Mesenchymal stem cell (in vitro differentiated cells and primary cell): ENCODE measurements around the gene NOBOX.

Experiments
- DNase-seq: peaks from one replicate; pipeline ENCODE4 v3.0.0-alpha.2; 2013
- H2AFZ ChIP-seq: one replicate; pipeline ENCODE4 v1.6.1; 2013; ENCODE audit warnings: low read depth, mild to moderate bottlenecking, control low read depth, inconsistent platforms, low read length, moderate library complexity
- H2AK5ac ChIP-seq: 2 replicates; pipeline ENCODE4 v1.6.1; 2013; ENCODE audit warnings: low read length, moderate library complexity, mild to moderate bottlenecking, inconsistent platforms; ENCODE audit not compliant: severe bottlenecking
- H2BK120ac ChIP-seq: one replicate; pipeline ENCODE4 v1.6.1; 2013; ENCODE audit warnings: low read depth, mild to moderate bottlenecking, inconsistent platforms, low read length, moderate library complexity
- H2BK12ac ChIP-seq, 2 experiments: one replicate each; pipeline ENCODE4 v1.6.1; 2013; ENCODE audit warnings: inconsistent platforms in 2 of 2, low read length in 2 of 2, mild to moderate bottlenecking in 2 of 2, moderate library complexity in 2 of 2, control low read depth in 1 of 2
- H2BK15ac ChIP-seq: one replicate; pipeline ENCODE4 v1.6.1; 2013; ENCODE audit warnings: mild to moderate bottlenecking, low read depth, inconsistent platforms; ENCODE audit not compliant: poor library complexity, severe bottlenecking
- H2BK5ac ChIP-seq: 2 replicates; pipeline ENCODE4 v1.6.1; 2013; ENCODE audit warnings: low read depth, mild to moderate bottlenecking, low read length, control low read depth, inconsistent platforms; ENCODE audit not compliant: poor library complexity, severe bottlenecking
- H3K14ac ChIP-seq, 2 experiments: one replicate each; pipeline ENCODE4 v1.6.1; 2013; ENCODE audit warnings: inconsistent platforms in 2 of 2, low read length in 2 of 2, control low read depth in 1 of 2, mild to moderate bottlenecking in 1 of 2, moderate library complexity in 1 of 2
- H3K18ac ChIP-seq, 2 experiments: one replicate each; pipeline ENCODE4 v1.6.1; 2013; ENCODE audit warnings: inconsistent platforms in 2 of 2, low read length in 2 of 2, control low read depth in 1 of 2, low read depth in 1 of 2, mild to moderate bottlenecking in 1 of 2
- H3K23ac ChIP-seq, 2 experiments: one replicate each; pipeline ENCODE4 v1.6.1; 2013; ENCODE audit warnings: inconsistent platforms in 2 of 2, low read length in 2 of 2, mild to moderate bottlenecking in 2 of 2, moderate library complexity in 2 of 2, control low read depth in 1 of 2
- H3K27ac ChIP-seq: 2 replicates; pipeline ENCODE4 v1.5.1; 2013; ENCODE audit warnings: mild to moderate bottlenecking, moderate library complexity, low read length, control low read depth, inconsistent platforms; ENCODE audit not compliant: poor library complexity, severe bottlenecking
- H3K27me3 ChIP-seq, 2 experiments: 2 replicates each; pipeline versions ENCODE4 v1.6.1 to v1.7.0; 2013; ENCODE audit warnings: low read length in 2 of 2, mild to moderate bottlenecking in 2 of 2, moderate library complexity in 2 of 2, control low read depth in 1 of 2, inconsistent platforms in 1 of 2; ENCODE audit not compliant: control insufficient read depth in 1 of 2, insufficient read depth in 1 of 2
- H3K36me3 ChIP-seq, 2 experiments: 2 replicates each; pipeline versions ENCODE4 v1.6.1 to v1.7.0; 2013; ENCODE audit warnings: low read length in 2 of 2, control low read depth in 1 of 2, inconsistent platforms in 1 of 2, low read depth in 1 of 2, mild to moderate bottlenecking in 1 of 2; ENCODE audit not compliant: insufficient read depth in 2 of 2, control insufficient read depth in 1 of 2
- H3K4ac ChIP-seq, 2 experiments: one replicate each; pipeline ENCODE4 v1.6.1; 2013; ENCODE audit warnings: inconsistent platforms in 2 of 2, low read length in 2 of 2, mild to moderate bottlenecking in 2 of 2, moderate library complexity in 2 of 2, control low read depth in 1 of 2, low read depth in 1 of 2
- H3K4me1 ChIP-seq: 2 replicates; pipeline ENCODE4 v1.6.1; 2013; ENCODE audit warnings: low read depth, low read length, control low read depth; ENCODE audit not compliant: control insufficient read depth, insufficient read depth
- H3K4me2 ChIP-seq: 2 replicates; pipeline ENCODE4 v1.6.1; 2013; ENCODE audit warnings: low read length, mild to moderate bottlenecking, inconsistent platforms; ENCODE audit not compliant: poor library complexity, severe bottlenecking
- H3K4me3 ChIP-seq, 2 experiments: 2 replicates each; pipeline versions ENCODE4 v1.5.1 to v1.7.0; 2013; ENCODE audit warnings: low read length in 2 of 2, mild to moderate bottlenecking in 2 of 2, control low read depth in 1 of 2, low read depth in 1 of 2; ENCODE audit not compliant: insufficient read depth in 1 of 2
- H3K79me1 ChIP-seq: replicated peaks from 2 replicates; pipeline ENCODE4 v1.6.1; 2013; ENCODE audit warnings: mild to moderate bottlenecking, control low read depth, low read length, inconsistent platforms; ENCODE audit not compliant: poor library complexity, severe bottlenecking
- H3K9ac ChIP-seq: 2 replicates; pipeline ENCODE4 v1.7.0; 2013; ENCODE audit warnings: mild to moderate bottlenecking, low read length, moderate library complexity
- H3K9me3 ChIP-seq: 2 replicates; pipeline ENCODE4 v1.7.0; 2013; ENCODE audit warnings: mild to moderate bottlenecking, low read length; ENCODE audit not compliant: control insufficient read depth
- H4K8ac ChIP-seq: one replicate; pipeline ENCODE4 v1.6.1; 2013; ENCODE audit warnings: inconsistent platforms, mild to moderate bottlenecking, low read length, moderate library complexity
- H4K91ac ChIP-seq: one replicate; pipeline ENCODE4 v1.6.1; 2013; ENCODE audit warnings: mild to moderate bottlenecking, low read length, inconsistent platforms
- WGBS: methylation state at CpG from one replicate; pipeline ENCODE4 v1.1.7; 2013; ENCODE audit warnings: mixed read lengths; 5-methylcytosine and 5-hydroxymethylcytosine counted together

Gene NOBOX

GRCh38 chr7:144438759-144439158 lies 35.3 kb upstream of the NOBOX start:
- Histone ChIP-seq H4K91ac (no peak overlapping the region), H2AK5ac (no peak overlapping the region), H2AFZ (no peak overlapping the region), H2BK15ac (no peak overlapping the region), H3K18ac (no peak overlapping the region), H3K27me3 (no peaks in the 10 kb centered on the region), H3K27ac (no peak overlapping the region), H4K8ac (no peak overlapping the region), H3K79me1 (no peaks in the 10 kb centered on the region), H3K23ac (no peak overlapping the region), H3K14ac (no peak overlapping the region), H3K4ac (no peak overlapping the region), H2BK5ac (no peak overlapping the region), H3K4me2 (no peak overlapping the region), H2BK12ac (no peak overlapping the region), H3K9ac (no peak overlapping the region), H3K36me3 (no peaks in the 10 kb centered on the region), H2BK120ac (no peak overlapping the region), H3K9me3 (no peaks in the 10 kb centered on the region), H3K4me1 (no peaks in the 10 kb centered on the region), H3K4me3 (no peak overlapping the region)
- DNase-seq: no peak
- WGBS: 70% methylated on average over 3 of the region's 3 CpGs

GRCh38 chr7:144437370-144438191 lies 34.1 kb upstream of the NOBOX start:
- no peak overlapping the region for H3K23ac ChIP-seq
- H3K27ac ChIP-seq: no peak overlapping the region
- no peak overlapping the region for H2BK120ac ChIP-seq
- no peak overlapping the region for H3K4me3 ChIP-seq
- no peak overlapping the region for H3K4me2 ChIP-seq
- peak; percentile 64 for DNase-seq
- no peaks in the 10 kb centered on the region for H3K79me1 ChIP-seq
- H3K36me3 ChIP-seq: no peaks in the 10 kb centered on the region
- no peak overlapping the region for H2BK5ac ChIP-seq
- no peak overlapping the region for H4K8ac ChIP-seq
- H4K91ac ChIP-seq: no peak overlapping the region
- H2AK5ac ChIP-seq: no peak overlapping the region
- no peak overlapping the region for H2AFZ ChIP-seq
- H3K4me1 ChIP-seq: no peaks in the 10 kb centered on the region
- no peak overlapping the region for H2BK12ac ChIP-seq
- H3K18ac ChIP-seq: no peak overlapping the region
- no peak overlapping the region for H2BK15ac ChIP-seq
- 71% methylated on average over 2 of the region's 4 CpGs for WGBS
- no peak overlapping the region for H3K4ac ChIP-seq
- no peak overlapping the region for H3K14ac ChIP-seq
- no peaks in the 10 kb centered on the region for H3K9me3 ChIP-seq
- H3K27me3 ChIP-seq: no peaks in the 10 kb centered on the region
- H3K9ac ChIP-seq: no peak overlapping the region

- no peak overlapping the region for H3K4ac ChIP-seq
- 75% methylated on average over 9 of the region's 9 CpGs for WGBS
Observed at GRCh38 chr7:144436500-144436899, 33.0 kb upstream of the NOBOX start.

GRCh38 chr7:144428431-144428830 lies 24.9 kb upstream of the NOBOX start:
- no peak overlapping the region for H2BK5ac ChIP-seq
- 67% methylated on average over 1 of the region's 2 CpGs for WGBS
- H3K14ac ChIP-seq: no peak overlapping the region
- no peaks in the 10 kb centered on the region for H3K36me3 ChIP-seq
- no peak overlapping the region for H4K8ac ChIP-seq
- no peak overlapping the region for H3K9ac ChIP-seq
- no peak overlapping the region for H4K91ac ChIP-seq
- no peak overlapping the region for H2AFZ ChIP-seq
- H3K9me3 ChIP-seq: peaks cover 10% of the 10 kb centered on the region
- H3K4me3 ChIP-seq: no peak overlapping the region
- no peak overlapping the region for H3K4ac ChIP-seq
- H2BK15ac ChIP-seq: no peak overlapping the region
- no peak overlapping the region for H2AK5ac ChIP-seq
- no peaks in the 10 kb centered on the region for H3K79me1 ChIP-seq
- no peak overlapping the region for H3K27ac ChIP-seq
- no peak overlapping the region for H3K4me2 ChIP-seq
- no peak overlapping the region for H3K23ac ChIP-seq
- peaks cover 0 to 2% of the 10 kb centered on the region in 2 experiments for H3K27me3 ChIP-seq
- DNase-seq: no peak
- H3K18ac ChIP-seq: no peak overlapping the region
- H2BK12ac ChIP-seq: no peak overlapping the region
- H3K4me1 ChIP-seq: no peaks in the 10 kb centered on the region
- no peak overlapping the region for H2BK120ac ChIP-seq

More at GRCh38 chr7:144436500-144436899, 33.0 kb upstream of the NOBOX start:
- no peak overlapping the region for H3K4me2 ChIP-seq
- no peak overlapping the region for H2AFZ ChIP-seq
- H3K79me1 ChIP-seq: no peaks in the 10 kb centered on the region
- H4K91ac ChIP-seq: no peak overlapping the region
- H3K9ac ChIP-seq: no peak overlapping the region
- H2BK120ac ChIP-seq: no peak overlapping the region
- no peak overlapping the region for H2AK5ac ChIP-seq
- H3K4me1 ChIP-seq: no peaks in the 10 kb centered on the region
- no peak overlapping the region for H3K4me3 ChIP-seq
- H2BK15ac ChIP-seq: no peak overlapping the region
- no peak overlapping the region for H3K14ac ChIP-seq
- H3K27ac ChIP-seq: no peak overlapping the region
- no peak overlapping the region for H3K18ac ChIP-seq
- no peak overlapping the region for H4K8ac ChIP-seq
- no peak overlapping the region for H2BK12ac ChIP-seq
- H3K36me3 ChIP-seq: no peaks in the 10 kb centered on the region
- no peak overlapping the region for H3K23ac ChIP-seq
- no peaks in the 10 kb centered on the region for H3K27me3 ChIP-seq
- DNase-seq: no peak
- H2BK5ac ChIP-seq: no peak overlapping the region
- H3K9me3 ChIP-seq: no peaks in the 10 kb centered on the region
